Measurements from ENCODE around the gene PIP. TPM values are rescaled to one million over a fixed set of nuclear protein-coding genes. Genes with fewer than 3 reads are reported as not detected.
"Not testable (repeated sequence)": the region's sequence is repeated elsewhere in the genome, so short reads cannot be mapped to it uniquely, and the experiment has no call there.

PIP gene
- total and polyA plus RNA-seq, 9 of the 15 experiments (the other 6 are each of a cell fraction or from before 2014, with no cell fraction given): not detected

- not testable (repeated sequence) for H3K79me2 ChIP-seq (ENCODE audit: control insufficient read depth, insufficient read depth, low read length)
Measured at GRCh38 chr7:143150696-143151095, 18.8 kb downstream of the PIP start.

GRCh38 chr7:143158617-143159016 lies 26.7 kb downstream of the PIP start:
- H3K4me2 ChIP-seq (ENCODE audit: insufficient read depth, low read length); CTCF ChIA-PET (ENCODE audit: low intra/inter-chr PET ratio); H3K9ac ChIP-seq (ENCODE audit: insufficient read depth in 1 of 2, low read depth in 2 of 2, low read length in 2 of 2); H4K20me1 ChIP-seq (replicated peaks; ENCODE audit: control insufficient read depth, insufficient read depth, low read length); POLR2A ChIA-PET; in situ Hi-C loops (cut with MboI); ATAC-seq; H3K9me1 ChIP-seq (ENCODE audit: control insufficient read depth, insufficient read depth, low read length); H3K4me3 ChIP-seq; H3K27me3 ChIP-seq (ENCODE audit: control insufficient read depth in 2 of 2, insufficient read depth in 2 of 2, low read length in 2 of 2); H3K27ac ChIP-seq (ENCODE audit: extremely low read depth, low read depth, low read length); H3K4me1 ChIP-seq (replicated peaks in 1 of 2; ENCODE audit: control insufficient read depth in 2 of 2, insufficient read depth in 2 of 2, low read length in 2 of 2); H3K9me3 ChIP-seq (replicated peaks; ENCODE audit: control insufficient read depth, insufficient read depth, low read depth, low read length); intact Hi-C loops (cut with micrococcal nuclease); DNase-seq (ENCODE audit: extremely low read depth in 1 of 4, low spot score in 3 of 4); FAIRE-seq; H2AFZ ChIP-seq (ENCODE audit: low read depth, low read length); H3K79me2 ChIP-seq (ENCODE audit: control insufficient read depth, insufficient read depth, low read length); H3K36me3 ChIP-seq (ENCODE audit: control insufficient read depth, insufficient read depth, low read length); BruUV-seq (replicated peaks): not testable (repeated sequence)
- WGBS (ENCODE audit: insufficient coverage, low coverage, missing lambda C conversion rate): 0% methylated on average over 3 of the region's 3 CpGs

More at GRCh38 chr7:143150696-143151095, 18.8 kb downstream of the PIP start:
- H3K4me1 ChIP-seq (replicated peaks in 1 of 2; ENCODE audit: control insufficient read depth in 2 of 2, insufficient read depth in 2 of 2, low read length in 2 of 2); ATAC-seq; H4K20me1 ChIP-seq (replicated peaks; ENCODE audit: control insufficient read depth, insufficient read depth, low read length); H3K9ac ChIP-seq (ENCODE audit: insufficient read depth in 1 of 2, low read depth in 2 of 2, low read length in 2 of 2); DNase-seq (ENCODE audit: extremely low read depth in 1 of 4, low spot score in 3 of 4); H3K9me1 ChIP-seq (ENCODE audit: control insufficient read depth, insufficient read depth, low read length); H3K4me3 ChIP-seq; BruUV-seq (replicated peaks); FAIRE-seq; H3K27ac ChIP-seq (ENCODE audit: extremely low read depth, low read depth, low read length); H3K27me3 ChIP-seq (ENCODE audit: control insufficient read depth in 2 of 2, insufficient read depth in 2 of 2, low read length in 2 of 2); H3K36me3 ChIP-seq (ENCODE audit: control insufficient read depth, insufficient read depth, low read length); POLR2A ChIA-PET; H3K9me3 ChIP-seq (replicated peaks; ENCODE audit: control insufficient read depth, insufficient read depth, low read depth, low read length); CTCF ChIA-PET (ENCODE audit: low intra/inter-chr PET ratio); in situ Hi-C loops (cut with MboI); H3K4me2 ChIP-seq (ENCODE audit: insufficient read depth, low read length); intact Hi-C loops (cut with micrococcal nuclease); H2AFZ ChIP-seq (ENCODE audit: low read depth, low read length): not testable (repeated sequence)
- TF ChIP-seq ZNF146 (CRISPR knock-in tag; IDR thresholded peaks at IDR 0.05; ENCODE audit: unreplicated experiment): peak; percentile 92
- TF ChIP-seq KDM1A (IDR thresholded peaks at IDR 0.05): peak in 1 of 2 experiments; percentile 27; a peak in 1 of 4 replicates
- 1% methylated on average over 6 of the region's 6 CpGs for WGBS (ENCODE audit: insufficient coverage, low coverage, missing lambda C conversion rate)
